ENCODE results near the gene VAV2.

DNA sequence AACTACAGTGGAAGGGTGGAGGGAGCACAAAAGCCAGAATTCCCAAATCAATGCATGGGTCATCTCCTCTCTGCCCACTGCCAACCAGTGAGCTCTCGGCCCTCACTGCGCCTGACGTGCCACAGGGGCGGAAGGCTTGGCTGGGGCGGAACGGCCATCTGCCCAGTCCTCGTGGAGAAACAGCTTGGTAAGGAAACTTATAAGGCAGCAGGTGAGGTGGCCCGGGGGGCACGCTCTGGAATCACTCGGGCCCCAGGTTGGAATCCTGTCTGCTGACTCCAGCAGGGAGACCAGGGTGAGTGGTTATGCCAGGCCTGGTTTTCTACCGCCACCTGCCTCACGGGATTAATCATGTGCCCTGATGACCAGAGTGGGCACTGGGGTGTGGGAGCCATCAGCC is 52.3 kb downstream of the VAV2 start:
- TF ChIP-seq CTCF (IDR thresholded peaks at IDR 0.05), result no peak
- TF ChIP-seq POLR2A (IDR thresholded peaks at IDR 0.05), result no peak

Data from adrenal gland (tissue), 5 donors.